Measurements from ENCODE around the gene CABLES1. TPM values are rescaled to one million over a fixed set of nuclear protein-coding genes. Genes with fewer than 3 reads are reported as not detected.

Gene CABLES1
- total RNA-seq, 2 donors from 2014 or later = 0.73 TPM; not detected in 1

GRCh38 chr18:23172591-23173380 is 37.5 kb downstream of the CABLES1 start:
- DNase-seq (no peak), ATAC-seq (no peak)
- Mint-ChIP-seq H3K4me3 (no peak overlapping the region), H3K27ac (no peak overlapping the region), H3K27me3 (peaks cover 40% of the 10 kb centered on the region), H3K4me1 (no peaks in the 10 kb centered on the region), H3K36me3 (ENCODE audit: low read depth) (no peaks in the 10 kb centered on the region)
- no peaks in the 10 kb centered on the region for H3K9me3 ChIP-seq (ENCODE audit: control insufficient read depth, low read length, poor library complexity, severe bottlenecking)

- no peak for DNase-seq
- H3K4me3 Mint-ChIP-seq = no peak overlapping the region
- peaks cover 42% of the 10 kb centered on the region for H3K27me3 Mint-ChIP-seq
- H3K36me3 Mint-ChIP-seq (ENCODE audit: low read depth) = peaks cover 3% of the 10 kb centered on the region
- H3K4me1 Mint-ChIP-seq = no peaks in the 10 kb centered on the region
- no peak for ATAC-seq
- no peak overlapping the region for H3K27ac Mint-ChIP-seq
- no peaks in the 10 kb centered on the region for H3K9me3 ChIP-seq (ENCODE audit: control insufficient read depth, low read length, poor library complexity, severe bottlenecking)
Measured at GRCh38 chr18:23173912-23174311, 38.6 kb downstream of the CABLES1 start.

- Mint-ChIP-seq H3K4me1 (no peaks in the 10 kb centered on the region), H3K27ac (no peak overlapping the region)
- no peak for DNase-seq
Measured at GRCh38 chr18:23176701-23177432, 41.6 kb downstream of the CABLES1 start.

DNA sequence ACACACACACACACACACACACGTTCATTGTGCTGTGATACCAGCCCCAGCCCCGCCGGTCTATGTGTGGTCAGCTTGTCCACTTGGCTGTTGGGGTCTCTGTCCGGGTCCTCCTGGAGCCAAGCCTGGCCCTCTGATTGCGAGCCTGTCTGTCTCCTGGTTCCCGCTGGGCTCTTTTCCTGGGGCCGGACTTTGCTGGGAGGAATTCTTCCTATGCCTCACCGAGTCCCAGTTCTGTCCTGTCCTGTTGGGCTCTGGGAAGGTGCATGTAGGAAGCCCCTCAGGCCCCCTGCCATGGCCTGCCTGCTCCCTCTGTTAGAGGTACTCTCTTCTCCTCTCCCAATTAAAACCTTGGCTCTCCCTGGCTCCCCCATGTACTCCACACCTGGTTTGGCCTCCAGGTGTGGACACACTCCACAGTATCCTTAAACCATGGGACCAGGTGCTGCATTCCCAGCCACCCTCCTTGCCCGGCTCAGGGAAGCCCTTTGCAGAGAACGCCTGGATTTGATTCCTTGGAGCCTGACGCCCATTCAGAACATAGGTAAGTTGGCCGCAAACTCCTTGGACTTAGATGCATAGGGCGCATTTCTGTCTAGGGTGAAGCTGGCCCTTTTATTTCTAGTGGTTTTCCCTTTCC is 42.3 kb downstream of the CABLES1 start:
- H3K27me3 Mint-ChIP-seq = peaks cover 24% of the 10 kb centered on the region

More at GRCh38 chr18:23176701-23177432, 41.6 kb downstream of the CABLES1 start:
- H3K36me3 Mint-ChIP-seq (ENCODE audit: low read depth) = peaks cover 3% of the 10 kb centered on the region
- H3K27me3 Mint-ChIP-seq = peaks cover 30% of the 10 kb centered on the region
- H3K4me3 Mint-ChIP-seq = no peak overlapping the region
- ATAC-seq = no peak
- H3K9me3 ChIP-seq (ENCODE audit: control insufficient read depth, low read length, poor library complexity, severe bottlenecking) = no peaks in the 10 kb centered on the region

DNA sequence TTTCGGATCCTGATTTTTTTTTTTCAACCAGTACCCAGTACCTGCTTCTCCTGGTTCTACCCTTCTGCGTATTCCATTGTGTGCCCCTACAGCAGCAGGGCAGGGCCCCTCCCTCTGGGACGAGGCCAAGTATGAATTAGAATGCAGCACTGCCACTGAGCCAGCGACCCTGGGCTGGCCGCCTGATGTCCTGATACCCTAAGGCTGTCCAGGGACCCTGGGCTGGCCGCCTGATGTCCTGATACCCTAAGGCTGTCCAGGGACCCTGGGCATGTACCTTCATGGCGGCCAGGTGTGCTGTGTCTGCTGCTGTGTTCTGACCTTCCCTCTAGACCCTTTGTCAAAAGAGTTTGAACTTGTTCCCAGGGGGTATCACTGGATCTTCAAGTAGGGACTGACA is 42.9 kb downstream of the CABLES1 start:
- no peaks in the 10 kb centered on the region for H3K4me1 Mint-ChIP-seq
- H3K4me3 Mint-ChIP-seq = no peak overlapping the region
- ATAC-seq (no peak), DNase-seq (no peak)
- H3K36me3 Mint-ChIP-seq (ENCODE audit: low read depth) = peaks cover 3% of the 10 kb centered on the region
- H3K9me3 ChIP-seq (ENCODE audit: control insufficient read depth, low read length, poor library complexity, severe bottlenecking) = no peaks in the 10 kb centered on the region
- peaks cover 17% of the 10 kb centered on the region for H3K27me3 Mint-ChIP-seq
- no peak overlapping the region for H3K27ac Mint-ChIP-seq

More for the DNA sequence above, 42.3 kb downstream of the CABLES1 start:
- H3K9me3 ChIP-seq (ENCODE audit: control insufficient read depth, low read length, poor library complexity, severe bottlenecking) = no peaks in the 10 kb centered on the region
- H3K4me1 Mint-ChIP-seq = no peaks in the 10 kb centered on the region
- no peak overlapping the region for H3K27ac Mint-ChIP-seq
- ATAC-seq (no peak), DNase-seq (no peak)
- H3K36me3 Mint-ChIP-seq (ENCODE audit: low read depth) = peaks cover 3% of the 10 kb centered on the region
- H3K4me3 Mint-ChIP-seq = no peak overlapping the region

GRCh38 chr18:23178661-23179081 is 43.4 kb downstream of the CABLES1 start:
- DNase-seq = no peak
- Mint-ChIP-seq H3K4me3 (no peak overlapping the region), H3K36me3 (ENCODE audit: low read depth) (peaks cover 3% of the 10 kb centered on the region), H3K27me3 (peaks cover 17% of the 10 kb centered on the region), H3K27ac (no peak overlapping the region), H3K4me1 (no peaks in the 10 kb centered on the region)
- no peak for ATAC-seq
- no peaks in the 10 kb centered on the region for H3K9me3 ChIP-seq (ENCODE audit: control insufficient read depth, low read length, poor library complexity, severe bottlenecking)

DNA sequence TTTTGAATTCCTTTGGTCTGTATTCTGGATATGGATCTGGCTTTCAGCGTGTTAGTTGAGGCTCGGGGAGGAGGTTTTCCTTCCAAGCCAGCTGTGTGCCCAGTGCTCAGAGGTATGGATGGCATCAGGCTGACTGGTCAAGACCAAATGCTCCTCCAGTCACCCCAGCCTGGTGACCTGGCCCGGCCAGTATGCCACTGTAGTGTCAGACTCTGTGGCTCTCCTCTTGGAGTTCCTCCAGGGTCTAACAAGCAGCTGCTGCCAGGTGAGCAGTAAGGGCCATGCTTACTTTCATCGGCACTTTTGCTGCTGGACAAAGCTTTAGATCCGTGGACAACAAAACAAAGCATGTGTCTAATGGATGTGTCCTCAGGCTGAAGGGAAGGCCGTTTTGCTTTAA is 44.1 kb downstream of the CABLES1 start:
- Mint-ChIP-seq H3K4me1 (no peaks in the 10 kb centered on the region), H3K36me3 (ENCODE audit: low read depth) (peaks cover 3% of the 10 kb centered on the region), H3K27me3 (peaks cover 16% of the 10 kb centered on the region), H3K4me3 (no peak overlapping the region), H3K27ac (no peak overlapping the region)
- H3K9me3 ChIP-seq (ENCODE audit: control insufficient read depth, low read length, poor library complexity, severe bottlenecking) = no peaks in the 10 kb centered on the region
- DNase-seq (no peak), ATAC-seq (no peak)

- Mint-ChIP-seq H3K27me3 (peaks cover 16% of the 10 kb centered on the region), H3K4me3 (no peak overlapping the region), H3K27ac (no peak overlapping the region), H3K4me1 (peaks cover 2% of the 10 kb centered on the region), H3K36me3 (ENCODE audit: low read depth) (peaks cover 3% of the 10 kb centered on the region)
- H3K9me3 ChIP-seq (ENCODE audit: control insufficient read depth, low read length, poor library complexity, severe bottlenecking) = no peaks in the 10 kb centered on the region
- ATAC-seq (no peak), DNase-seq (no peak)
Measured at GRCh38 chr18:23181547-23181946, 46.3 kb downstream of the CABLES1 start.

- Mint-ChIP-seq H3K27me3 (peaks cover 14% of the 10 kb centered on the region), H3K4me1 (peaks cover 2% of the 10 kb centered on the region), H3K4me3 (no peak overlapping the region), H3K27ac (no peak overlapping the region), H3K36me3 (ENCODE audit: low read depth) (peaks cover 3% of the 10 kb centered on the region)
- ATAC-seq (no peak), DNase-seq (no peak)
- no peaks in the 10 kb centered on the region for H3K9me3 ChIP-seq (ENCODE audit: control insufficient read depth, low read length, poor library complexity, severe bottlenecking)
Measured at GRCh38 chr18:23182606-23183005, 47.3 kb downstream of the CABLES1 start.

DNA sequence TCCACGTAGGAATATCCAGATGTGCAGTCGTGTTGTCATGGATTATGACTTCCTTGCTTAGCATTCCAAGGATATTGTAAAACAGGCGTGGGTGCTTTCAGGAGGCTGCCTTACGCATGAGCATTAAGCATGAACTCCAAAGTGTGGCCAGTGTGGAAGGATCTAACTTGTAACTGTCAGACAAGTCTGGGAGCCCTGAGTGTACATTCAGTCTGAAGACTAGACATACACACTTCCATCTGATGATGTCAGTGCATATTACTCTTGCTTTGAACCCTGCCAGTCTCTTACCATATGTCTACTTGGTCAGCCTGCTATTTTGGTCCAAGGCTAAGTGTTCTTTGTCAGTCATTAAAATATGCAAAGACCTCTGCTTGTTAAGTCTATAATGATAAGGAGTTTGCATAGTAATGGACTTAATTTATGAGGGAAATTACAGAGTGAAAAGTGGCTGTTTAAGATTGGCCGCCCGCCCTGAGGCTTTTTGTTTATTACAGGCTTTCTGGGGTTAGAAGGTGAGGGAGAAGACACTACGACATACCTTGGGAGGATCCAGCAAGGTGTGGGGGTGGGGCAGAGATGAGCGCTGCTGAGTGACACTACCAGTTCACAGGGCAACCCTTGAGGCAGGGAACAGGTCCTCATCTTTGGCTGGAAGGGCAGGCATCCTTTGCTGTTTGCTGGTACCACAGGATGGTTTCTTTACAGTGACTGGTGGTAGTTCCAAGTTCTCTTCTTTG is 48.3 kb downstream of the CABLES1 start:
- no peak overlapping the region for H3K27ac Mint-ChIP-seq
- H3K27me3 Mint-ChIP-seq = peaks cover 5% of the 10 kb centered on the region
- DNase-seq (no peak), ATAC-seq (no peak)
- no peaks in the 10 kb centered on the region for H3K9me3 ChIP-seq (ENCODE audit: control insufficient read depth, low read length, poor library complexity, severe bottlenecking)
- H3K4me3 Mint-ChIP-seq = no peak overlapping the region
- no peaks in the 10 kb centered on the region for H3K36me3 Mint-ChIP-seq (ENCODE audit: low read depth)
- peaks cover 2% of the 10 kb centered on the region for H3K4me1 Mint-ChIP-seq

DNA sequence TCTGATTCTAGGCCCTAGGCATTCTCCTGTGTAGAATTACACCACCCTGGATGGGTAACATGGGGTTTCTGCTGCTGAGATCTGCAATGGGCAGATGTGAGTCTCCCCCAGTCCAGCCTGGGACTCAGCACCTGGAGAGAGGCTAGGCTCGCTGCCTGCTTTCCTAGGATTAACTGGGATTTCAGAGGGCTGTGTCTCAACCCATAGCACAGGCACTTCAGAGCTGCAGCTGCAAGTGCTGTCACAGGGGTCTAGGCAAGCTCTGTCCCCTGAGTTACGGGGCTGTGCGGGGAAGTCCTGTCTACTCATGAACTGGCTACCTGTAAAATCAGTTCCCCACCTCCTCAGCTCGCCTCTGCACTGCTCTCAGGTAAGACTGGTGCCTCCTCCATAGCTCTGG is 51.5 kb downstream of the CABLES1 start:
- peaks cover 2% of the 10 kb centered on the region for H3K4me1 Mint-ChIP-seq
- peaks cover 5% of the 10 kb centered on the region for H3K27me3 Mint-ChIP-seq
- H3K36me3 Mint-ChIP-seq (ENCODE audit: low read depth) = no peaks in the 10 kb centered on the region
- no peak overlapping the region for H3K4me3 Mint-ChIP-seq
- DNase-seq = no peak
- ATAC-seq = no peak
- no peak overlapping the region for H3K27ac Mint-ChIP-seq
- H3K9me3 ChIP-seq (ENCODE audit: control insufficient read depth, low read length, poor library complexity, severe bottlenecking) = no peaks in the 10 kb centered on the region

- no peaks in the 10 kb centered on the region for H3K9me3 ChIP-seq (ENCODE audit: control insufficient read depth, low read length, poor library complexity, severe bottlenecking)
- Mint-ChIP-seq H3K27ac (no peak overlapping the region), H3K36me3 (ENCODE audit: low read depth) (no peaks in the 10 kb centered on the region), H3K27me3 (peaks cover 5% of the 10 kb centered on the region), H3K4me1 (peaks cover 8% of the 10 kb centered on the region), H3K4me3 (no peak overlapping the region)
- ATAC-seq (no peak), DNase-seq (no peak)
Measured at GRCh38 chr18:23188068-23188760, 52.9 kb downstream of the CABLES1 start.

Data from T-helper 17 cell (primary cell).